DLD1 (cell line): ENCODE measurements around the gene NOC4L.

Experiments used
- in situ Hi-C: cut with HindIII; loops from 2 replicates; pipeline ENCODE4 v1.10.0; 2017; ENCODE audit warnings: low sequenced_read_pairs

The NOC4L gene

DNA sequence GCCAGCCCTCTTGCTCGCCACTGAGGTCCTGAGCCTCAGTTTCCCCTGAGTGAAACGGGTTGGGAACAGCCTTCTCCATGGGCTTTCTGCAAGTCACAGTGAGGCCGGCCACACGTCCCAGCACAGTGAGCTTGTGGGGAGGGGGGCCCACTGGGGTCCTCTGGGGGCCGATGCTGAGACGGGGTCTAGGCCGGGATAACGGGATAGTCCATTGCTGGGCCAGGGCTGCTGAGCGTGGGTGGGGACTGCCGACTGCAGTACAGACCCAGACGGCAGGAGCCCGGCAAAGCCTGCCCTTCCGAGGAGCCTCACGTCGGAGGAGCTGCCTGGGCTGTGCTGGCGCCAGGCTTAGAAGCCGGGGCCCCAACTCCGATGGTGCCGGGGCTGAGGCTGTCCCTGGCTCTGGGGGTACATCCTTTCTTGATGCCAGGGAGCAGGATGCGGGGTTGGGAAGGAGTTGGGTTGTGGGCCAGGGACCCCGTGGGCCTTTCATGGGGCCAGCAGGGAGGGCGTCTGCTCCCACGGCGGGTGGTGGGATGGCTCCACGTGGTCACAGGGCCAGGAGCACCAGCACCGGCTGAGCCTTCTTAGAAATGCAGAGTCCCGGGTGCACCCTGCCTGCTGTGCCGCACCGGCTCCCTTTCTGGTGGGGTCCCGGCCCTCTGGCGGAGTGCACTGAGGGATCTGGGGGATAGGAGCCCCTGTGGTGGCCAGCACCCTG lies 24.2 kb downstream of the NOC4L start:
- in situ Hi-C loops: no loop called here

DNA sequence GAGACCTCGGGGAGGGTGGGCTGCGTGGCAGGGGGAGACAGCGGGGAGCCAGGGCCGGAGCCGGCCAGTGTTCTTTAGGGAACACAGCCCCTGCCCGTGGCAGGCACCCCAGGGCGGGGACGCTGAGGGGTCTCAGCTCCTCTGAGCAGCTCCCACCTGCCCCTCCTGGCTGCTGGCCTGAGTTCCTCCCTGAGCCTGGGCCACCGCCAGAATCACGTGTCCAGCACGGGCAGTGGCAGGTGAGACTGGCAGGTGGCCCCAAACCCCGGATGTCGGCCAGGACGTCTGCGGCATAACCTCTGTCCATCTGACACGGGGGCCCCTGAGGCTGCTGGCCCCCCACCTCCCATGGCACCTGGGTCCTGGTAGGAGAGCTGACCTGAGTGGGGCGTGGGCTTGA lies 25.1 kb downstream of the NOC4L start:
- in situ Hi-C loops: no loop called here

DNA sequence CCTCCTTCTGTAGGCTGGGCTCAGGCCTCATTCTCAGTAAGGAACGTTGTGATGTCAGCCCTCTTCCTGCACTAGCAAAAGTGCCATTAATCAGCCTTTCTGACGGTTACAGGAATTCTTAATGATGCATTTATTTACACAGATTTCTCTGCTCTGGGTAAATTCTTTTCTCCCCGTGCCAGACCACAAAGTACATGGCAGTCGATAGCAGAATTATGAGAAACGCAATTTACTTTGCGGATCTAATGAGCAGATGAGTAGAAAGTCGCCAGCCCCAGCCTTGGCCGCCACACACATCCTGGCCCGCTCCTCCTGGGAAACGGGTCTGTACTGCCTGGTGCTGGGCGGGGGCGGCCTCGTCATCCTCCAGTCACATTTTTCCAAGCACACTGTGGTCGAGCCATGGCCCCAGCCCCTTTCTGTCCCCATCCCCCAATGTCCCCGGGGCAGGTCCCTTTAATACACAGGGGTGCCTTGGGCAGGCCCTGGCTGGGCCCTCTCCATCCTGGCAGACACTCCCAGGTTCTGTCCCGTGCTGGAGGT lies 25.9 kb downstream of the NOC4L start:
- in situ Hi-C loops: no loop called here

DNA sequence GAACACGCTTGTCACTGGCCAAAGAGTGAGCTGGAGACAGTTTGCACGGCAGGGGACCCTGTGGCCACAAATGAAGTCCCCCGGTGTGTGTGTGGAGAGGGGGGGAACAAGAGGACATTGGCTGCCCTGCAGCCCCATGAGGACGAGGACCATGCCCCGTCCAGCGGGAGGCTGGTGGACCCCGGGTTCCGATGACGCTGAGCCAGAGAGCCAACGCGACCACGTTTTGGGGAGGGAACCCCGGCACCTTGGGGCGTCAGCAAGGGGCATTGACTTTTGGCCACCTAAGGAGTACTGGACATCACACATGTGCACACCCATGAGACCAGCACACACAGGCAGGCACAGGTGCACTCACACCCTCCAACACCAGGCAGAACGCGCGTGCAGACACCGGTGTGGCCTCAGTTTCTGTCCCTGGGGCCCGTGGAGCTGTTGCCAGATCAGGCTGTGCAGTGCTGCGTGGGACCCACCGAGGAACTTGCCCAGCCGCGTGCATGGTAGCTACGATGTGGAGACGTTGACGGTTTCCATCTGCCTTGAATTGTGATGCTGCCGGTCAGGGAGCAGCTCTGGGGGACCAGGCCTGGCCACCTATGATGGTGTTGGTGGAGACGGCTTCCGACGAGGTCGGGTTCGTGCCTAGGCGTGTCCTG lies 26.5 kb downstream of the NOC4L start:
- in situ Hi-C loops: no loop called here

DNA sequence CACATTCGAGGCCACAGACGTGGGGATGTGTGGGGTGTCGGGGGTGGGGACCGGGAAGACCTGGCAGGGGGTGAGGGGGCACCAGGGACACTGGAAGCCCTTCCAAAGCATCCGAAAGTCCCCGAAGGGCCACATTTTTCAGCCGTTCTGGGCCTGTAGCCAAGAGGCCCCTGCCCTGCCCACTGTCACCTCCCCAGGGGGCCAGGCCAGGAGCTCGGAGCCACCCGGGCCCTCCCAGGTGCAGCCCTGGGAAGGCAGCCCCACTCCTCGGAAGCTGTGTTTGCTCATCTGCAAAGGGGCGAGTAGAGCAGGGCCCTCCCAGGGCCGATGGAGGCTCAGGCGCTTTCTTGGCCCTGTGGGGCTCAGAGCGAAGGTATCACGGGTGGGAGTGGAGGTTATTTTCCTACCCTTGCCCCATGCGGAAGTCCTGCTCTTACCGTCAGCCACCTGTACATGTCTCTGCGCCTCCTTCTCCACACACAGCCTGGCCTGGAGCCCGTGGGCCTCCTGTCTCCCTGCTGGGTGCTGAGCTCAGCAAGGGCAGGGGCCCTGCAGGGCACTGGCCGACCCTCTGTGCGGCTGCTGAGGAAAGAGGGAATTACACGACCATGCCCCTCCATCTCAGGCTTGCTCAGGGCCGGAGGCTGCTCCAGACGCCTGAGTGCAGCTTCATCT lies 27.2 kb downstream of the NOC4L start:
- in situ Hi-C loops: no loop called here

DNA sequence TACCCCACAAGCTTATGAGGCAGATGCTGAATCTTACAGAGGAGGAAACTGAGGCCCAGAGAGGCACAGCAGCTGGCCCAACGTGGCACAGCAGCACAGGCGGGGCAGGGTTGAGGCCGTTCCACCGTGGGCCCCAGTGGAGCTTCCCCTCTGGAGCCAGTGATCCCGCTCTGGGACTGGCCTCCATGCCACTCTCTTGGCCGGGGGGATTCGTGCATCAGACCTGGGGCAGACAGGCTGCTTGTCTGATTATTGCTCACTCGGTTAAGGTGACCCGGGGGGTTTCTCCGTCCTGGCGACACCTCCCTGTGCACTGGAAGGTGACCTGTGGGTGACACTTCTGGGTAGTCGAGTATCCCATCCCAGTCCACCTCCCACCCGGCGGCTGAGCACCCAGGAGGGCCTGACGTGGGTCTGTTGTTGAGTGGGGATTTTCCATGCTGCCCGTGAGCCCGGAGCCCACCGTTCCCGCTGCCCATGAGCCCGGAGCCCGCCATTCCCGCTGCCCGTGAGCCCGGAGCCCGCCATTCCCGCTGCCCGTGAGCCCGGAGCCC lies 27.8 kb downstream of the NOC4L start:
- in situ Hi-C loops: no loop called here

DNA sequence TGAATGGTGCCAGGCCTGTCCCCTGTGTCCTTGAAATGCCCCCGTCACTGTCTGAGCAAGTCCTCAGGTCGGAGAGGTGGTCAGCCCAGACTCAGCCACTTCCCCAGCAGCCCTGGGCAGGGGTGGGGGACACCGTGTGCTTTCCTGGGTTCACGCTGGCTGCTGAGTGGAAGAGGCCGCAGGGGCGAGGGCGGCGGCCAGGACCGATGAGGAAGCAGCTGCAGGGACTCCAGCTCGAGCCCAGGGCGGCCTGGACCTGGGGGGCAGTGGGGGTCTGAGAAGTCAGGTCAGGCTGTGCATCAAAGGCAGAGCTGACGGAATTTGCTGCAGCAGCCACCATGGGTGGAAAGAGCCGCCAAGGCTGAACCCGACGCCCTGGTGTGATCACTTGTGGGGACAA lies 28.4 kb downstream of the NOC4L start:
- in situ Hi-C loops: no loop called here

DNA sequence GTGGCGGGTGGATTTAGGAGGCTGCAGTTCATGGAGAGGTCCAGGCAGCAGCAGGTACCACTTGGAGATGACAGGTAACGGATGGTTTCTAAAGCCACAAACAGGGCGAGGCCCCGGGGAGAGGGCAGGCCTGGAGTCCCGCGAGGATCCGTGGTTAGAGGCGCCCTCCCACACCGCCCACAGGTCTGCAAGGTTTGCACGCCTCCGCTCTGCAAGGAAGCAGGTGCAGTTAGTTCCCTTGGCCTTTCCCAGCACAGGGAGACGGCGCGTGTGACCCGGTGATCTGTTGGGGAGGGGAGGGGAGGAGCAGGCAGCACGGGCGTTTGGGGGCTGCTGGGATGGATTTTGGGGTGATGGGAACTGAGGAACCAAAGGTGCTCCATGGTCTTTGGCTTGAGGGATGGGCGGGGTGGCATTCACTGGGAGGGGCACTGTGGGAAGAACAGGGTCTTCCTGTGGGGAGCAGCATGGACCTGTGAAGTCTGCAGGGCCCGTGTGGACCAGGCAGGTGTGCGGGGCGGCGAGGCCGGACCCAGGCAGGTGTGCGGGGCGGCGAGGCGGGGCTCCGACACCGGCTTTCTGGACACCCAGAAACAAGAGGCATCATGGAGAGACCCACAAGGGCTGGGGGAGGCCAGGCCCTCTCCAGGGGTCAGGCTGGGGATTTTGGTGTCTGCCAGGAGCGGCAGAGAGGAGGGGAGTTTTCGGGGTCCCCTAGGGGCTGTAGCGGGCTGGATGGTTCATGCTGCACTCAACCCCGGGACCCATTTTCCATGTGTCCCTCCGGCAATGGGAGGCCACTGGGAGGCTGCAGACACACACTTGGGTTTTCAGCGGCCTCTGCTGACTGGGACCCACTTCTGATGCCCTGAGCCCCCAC lies 29.1 kb downstream of the NOC4L start:
- in situ Hi-C loops: no loop called here

DNA sequence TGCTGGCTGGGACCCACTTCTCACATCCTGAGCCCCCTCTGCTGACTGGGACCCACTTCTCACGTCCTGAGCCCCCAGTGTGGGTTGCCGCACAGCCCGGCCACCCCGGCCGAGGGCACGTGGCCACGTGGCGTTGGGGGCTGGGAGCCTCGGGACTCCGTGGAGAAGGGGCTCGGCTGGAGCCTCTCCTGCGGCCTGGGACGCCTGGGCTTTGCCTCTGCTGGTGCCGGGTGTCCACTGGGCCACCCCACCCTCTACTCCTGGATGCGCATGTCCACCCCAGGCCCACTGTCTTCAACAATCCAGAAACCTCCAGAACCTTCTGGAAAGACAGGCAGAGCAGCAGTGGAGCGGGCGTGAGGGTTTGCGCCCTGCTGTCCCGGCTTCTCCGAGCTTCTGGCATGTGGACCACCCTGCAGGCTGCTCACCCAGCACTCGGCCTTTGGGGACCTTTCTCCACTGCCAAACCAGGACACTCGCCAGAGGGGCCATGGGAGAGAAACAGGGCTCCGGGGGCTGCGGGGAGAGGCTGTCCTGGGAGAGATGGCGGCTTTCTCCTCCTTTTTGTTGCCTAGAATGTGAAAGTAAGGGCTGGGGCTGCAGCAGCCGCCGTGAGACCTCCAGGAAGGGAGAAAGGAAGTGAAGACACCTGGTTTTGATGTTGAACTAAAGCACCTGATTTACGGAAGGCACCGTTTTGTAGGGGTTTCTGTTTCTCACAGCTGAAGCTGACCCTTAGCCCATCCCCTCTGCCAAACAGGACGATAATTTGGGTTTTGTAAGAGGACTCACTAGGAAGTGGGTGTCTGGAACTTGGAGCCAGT lies 30.0 kb downstream of the NOC4L start:
- in situ Hi-C loops: no loop called here

DNA sequence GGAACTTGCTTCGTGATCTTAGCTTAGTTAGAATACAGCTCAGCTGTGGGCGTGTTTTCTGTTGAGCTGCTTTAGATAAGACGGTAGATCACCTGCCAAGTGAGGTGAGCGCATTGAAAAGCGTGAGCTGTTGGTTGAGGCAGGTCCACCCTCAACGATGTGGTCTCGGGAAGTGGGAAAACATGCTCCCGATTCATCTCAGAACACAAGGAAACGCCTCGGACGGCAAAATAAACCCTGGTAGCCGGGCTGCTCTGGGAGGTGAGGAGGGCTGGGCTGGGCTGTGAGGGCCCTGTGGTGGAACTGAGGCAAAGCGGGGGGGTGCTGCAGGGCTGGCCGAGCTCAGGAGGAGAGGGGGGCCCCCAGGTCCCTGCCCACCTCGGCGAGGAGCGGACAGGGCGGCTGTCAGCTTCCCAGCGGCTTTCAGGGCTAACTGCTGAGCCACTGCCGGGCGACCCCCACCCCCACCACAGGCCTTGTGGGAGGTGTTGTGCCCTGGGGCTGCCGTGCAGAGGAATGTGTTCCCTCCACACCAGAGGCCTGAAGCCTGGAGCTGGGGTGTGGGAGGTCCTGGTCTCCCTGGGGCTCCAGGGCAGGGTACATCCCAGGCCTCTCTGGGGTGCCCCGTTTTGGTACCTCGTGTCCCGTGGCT lies 30.7 kb downstream of the NOC4L start:
- in situ Hi-C loops: no loop called here

DNA sequence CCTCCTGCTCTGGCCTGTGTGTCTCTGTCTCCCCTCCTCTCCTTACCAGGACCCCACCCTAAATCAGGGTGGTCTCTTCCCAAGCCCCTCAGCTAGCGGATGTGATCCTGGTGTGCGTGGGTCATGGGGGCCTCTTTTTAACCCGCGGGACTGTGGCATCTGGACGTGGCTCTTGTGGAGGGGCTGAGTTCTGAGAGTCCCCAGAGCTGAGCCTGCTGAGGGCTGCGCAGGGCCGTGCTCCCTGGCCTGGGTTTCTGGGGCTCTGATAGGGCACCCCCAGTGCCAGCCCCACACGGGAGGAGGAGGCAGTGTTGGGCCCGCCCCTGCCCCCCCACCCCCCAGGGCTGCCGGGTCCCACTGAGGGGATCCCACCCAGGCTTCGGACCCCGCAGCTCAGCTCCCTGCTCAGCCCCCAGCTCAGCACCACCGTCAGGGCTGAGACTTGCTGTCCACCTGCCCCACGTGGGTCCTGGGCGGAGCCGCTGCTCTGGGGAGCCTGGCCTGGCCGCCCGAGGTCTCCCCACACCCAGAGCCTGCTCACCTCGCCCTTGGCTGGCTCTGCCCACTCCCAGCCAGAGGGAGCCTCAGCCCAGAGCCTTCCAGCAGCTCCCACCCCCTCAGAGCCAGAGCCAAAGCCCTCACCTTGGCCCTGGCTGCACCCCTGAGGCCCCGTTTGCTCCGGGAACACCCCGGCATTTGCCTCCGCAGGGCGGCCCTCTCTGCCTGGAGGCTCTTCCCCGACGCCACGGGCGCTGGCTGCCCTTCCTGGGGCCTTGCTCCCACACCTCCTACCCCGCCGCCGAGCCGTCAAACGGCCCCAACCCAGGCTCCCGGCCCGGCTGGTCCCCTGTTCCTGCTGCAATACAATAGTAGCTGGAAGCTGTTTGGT lies 31.5 kb downstream of the NOC4L start:
- in situ Hi-C loops: no loop called here

DNA sequence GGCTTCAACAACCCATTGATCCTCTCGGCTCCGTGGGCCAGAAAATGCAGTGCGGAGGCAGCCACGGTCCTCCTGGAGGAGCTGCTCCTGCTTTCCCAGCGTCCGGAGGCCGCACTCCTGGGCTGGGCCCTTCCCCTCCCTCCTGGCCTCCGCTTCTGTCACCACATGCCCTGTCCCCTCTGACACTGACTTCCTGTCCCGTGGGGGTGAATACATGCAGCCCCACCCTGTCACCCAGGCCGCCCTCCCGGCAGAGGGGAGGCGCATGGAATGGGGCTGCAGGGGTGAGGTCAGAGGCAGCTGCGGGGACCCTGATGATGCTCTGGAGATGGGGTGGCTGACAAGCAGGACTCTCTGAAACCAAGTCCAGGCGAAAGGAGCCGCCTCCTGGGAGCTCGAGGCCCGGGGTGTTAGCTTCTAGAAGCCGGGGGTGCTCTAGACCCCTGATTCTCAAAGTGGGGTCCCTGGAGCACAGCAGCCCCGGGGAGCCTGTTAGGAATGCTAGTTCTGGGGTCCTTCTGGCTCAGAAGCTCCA lies 32.2 kb downstream of the NOC4L start:
- in situ Hi-C loops: no loop called here

DNA sequence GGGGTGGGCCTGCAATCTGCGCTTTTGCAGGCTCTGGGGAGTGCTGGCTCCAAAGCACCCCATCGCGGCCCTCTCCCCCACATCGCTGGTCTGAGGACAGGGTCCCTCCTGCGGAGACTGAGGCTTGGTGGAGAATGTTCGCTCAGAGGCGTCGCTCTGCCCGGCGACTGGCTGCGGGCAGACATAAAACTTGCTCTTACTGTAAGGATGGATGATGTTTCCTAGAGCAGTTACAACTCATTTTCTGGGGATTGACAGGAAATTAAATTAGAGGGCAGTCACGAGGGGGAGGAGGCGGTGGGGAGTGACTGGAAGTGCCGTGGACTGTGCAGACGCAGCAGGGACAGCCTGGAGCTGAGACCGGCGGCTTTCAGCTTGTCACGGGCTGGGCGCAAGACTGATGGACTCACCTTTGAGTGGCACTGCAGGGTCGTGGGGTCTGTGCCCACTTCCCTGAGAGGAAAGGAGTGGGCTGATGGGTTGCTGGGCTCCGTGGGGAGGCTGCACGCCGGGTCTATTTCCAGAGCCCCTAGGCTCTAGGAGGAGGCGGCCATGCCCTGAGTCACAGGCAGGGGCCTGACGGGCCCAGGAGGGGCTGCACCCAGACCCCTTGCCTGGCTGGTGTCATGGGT lies 32.8 kb downstream of the NOC4L start:
- in situ Hi-C loops: no loop called here

DNA sequence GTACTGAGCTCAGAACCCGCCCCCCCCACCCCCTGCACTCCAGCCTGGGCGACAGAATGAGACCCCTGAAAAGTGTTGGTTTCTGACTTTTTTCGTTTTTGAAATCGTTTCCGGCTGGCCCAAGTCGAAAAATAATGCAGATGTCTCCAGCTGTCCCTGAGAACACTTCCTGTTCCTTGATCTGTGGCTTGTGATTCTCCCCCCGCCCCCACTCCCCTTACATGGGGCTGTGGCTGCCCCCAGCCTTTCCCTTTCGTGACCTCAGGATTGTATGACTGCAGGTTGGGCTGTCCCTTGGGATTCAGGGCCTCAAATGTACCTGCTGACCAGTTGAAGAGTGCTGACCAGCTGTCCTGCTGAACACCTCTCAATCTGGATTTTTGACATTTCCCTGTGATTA lies 34.1 kb downstream of the NOC4L start:
- in situ Hi-C loops: no loop called here

DNA sequence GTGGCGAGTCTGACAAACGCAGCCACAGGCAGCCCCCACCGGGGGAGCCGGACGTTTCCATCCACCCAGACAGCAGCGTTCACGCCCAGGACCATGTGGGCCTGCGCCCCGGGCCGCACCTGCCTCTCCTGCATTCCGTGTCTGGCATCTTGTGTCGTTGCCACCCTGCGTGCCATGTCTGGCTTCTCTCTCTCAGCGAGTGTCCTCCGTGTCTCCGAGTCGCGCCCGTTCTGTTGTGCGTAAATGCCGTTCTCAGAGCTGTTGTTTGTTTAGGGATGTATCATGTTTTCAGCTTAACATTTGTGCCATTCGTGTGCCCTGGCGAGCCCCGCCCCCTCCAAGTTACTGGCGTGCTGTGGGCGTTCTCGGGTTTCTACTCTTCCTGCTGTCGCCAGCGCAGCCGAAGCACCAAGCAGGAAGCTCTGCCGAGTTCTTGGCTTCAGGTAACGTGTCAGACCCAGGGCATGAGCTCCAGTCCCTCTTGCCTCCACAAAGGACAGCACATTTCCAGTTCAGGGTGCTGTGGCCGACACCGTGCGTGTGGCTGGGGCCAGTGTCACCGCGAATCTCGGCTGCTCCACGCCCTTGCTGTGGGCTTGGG lies 34.6 kb downstream of the NOC4L start:
- in situ Hi-C loops: no loop called here

DNA sequence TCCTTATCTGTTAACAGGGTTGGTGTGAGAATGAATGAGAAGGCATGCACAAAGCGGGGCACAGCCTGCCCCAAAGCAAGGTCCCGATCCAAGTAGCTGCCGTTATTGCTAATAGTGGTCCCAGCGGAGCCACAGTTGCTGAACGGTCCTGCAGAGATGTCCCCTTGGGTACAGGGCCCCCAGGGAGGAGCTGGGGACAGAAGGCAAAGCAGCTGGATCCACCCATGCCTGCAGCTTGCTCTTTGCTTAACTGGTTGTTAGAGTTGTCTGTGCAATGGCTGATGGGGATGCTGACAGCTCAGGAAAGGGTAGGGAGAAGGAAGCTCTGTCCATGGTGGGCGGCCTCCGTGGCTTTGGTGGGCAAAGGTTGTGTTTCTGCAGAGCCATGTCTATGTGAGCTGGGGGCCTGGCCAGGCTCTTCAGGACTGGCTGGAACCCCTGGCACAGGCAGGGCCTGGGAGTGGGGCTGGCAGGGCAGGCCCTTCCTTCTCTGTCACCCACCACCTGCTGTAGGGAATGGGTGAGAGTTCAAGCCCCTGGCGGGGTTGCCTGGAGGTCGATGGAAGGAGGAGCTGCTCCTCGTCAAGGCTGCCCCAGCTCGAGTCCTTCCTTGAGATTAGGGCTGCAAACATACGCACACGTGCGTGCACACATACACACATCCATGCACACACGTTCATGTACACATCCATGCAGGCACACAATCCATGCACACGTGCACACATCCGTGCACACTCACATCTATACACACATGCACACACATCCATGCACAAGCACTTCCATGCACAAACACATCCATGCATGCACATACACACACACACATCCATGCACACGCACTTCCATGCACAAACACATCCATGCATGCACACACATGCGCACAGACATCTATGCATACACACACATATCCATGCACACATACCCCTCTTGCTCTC lies 35.4 kb downstream of the NOC4L start:
- in situ Hi-C loops: no loop called here
